ENCODE results near the gene GLIS1. TPM values are rescaled to one million over a fixed set of nuclear protein-coding genes. Genes with fewer than 3 reads are reported as not detected.
A peak's percentile ranks its signal among the peaks of the same experiment; 100 is the strongest.

Gene GLIS1
- total and polyA plus RNA-seq, 2 donors (not counting 3 experiments of a cell fraction or from before 2014, with no cell fraction given), result not detected

GRCh38 chr1:53683986-53684740, 54.8 kb downstream of the GLIS1 start:
- dilution Hi-C loops (cut with MboI; ENCODE audit: extremely low pct_ligation_motif_present, low sequenced_read_pairs), result no loop called here
- Histone ChIP-seq H3K27me3 (ENCODE audit: control insufficient read depth in 2 of 2, insufficient read depth in 2 of 2, low read length in 2 of 2) (peaks cover 30 to 45% of the 10 kb centered on the region in 2 experiments), H3K4me1 (ENCODE audit: control insufficient read depth, extremely low read depth, insufficient read depth, low read length) (no peaks in the 10 kb centered on the region), H3K9me1 (replicated peaks; ENCODE audit: control insufficient read depth, extremely low read depth, insufficient read depth, low read length) (no peaks in the 10 kb centered on the region), H3K79me2 (ENCODE audit: control insufficient read depth, insufficient read depth, low read length) (no peaks in the 10 kb centered on the region), H4K20me1 (replicated peaks; ENCODE audit: control insufficient read depth, extremely low read depth, insufficient read depth, low read length) (no peaks in the 10 kb centered on the region), H2AFZ (ENCODE audit: low read depth, low read length) (no peak overlapping the region), H3K36me3 (ENCODE audit: control insufficient read depth in 2 of 2, extremely low read depth in 1 of 2, insufficient read depth in 2 of 2, low read length in 2 of 2) (no peaks in the 10 kb centered on the region), H3K9ac (replicated peaks; ENCODE audit: extremely low read depth, insufficient read depth, low read length) (no peak overlapping the region), H3K4me2 (ENCODE audit: insufficient read depth, low read length) (no peak overlapping the region), H3K27ac (ENCODE audit: insufficient read depth, low read depth, low read length) (no peak overlapping the region), H3K9me3 (replicated peaks; ENCODE audit: control insufficient read depth, insufficient read depth, low read length) (no peaks in the 10 kb centered on the region), H3K4me3 (replicated peaks in 1 of 3; ENCODE audit: insufficient read depth in 1 of 3, low read depth in 1 of 3, low read length in 3 of 3) (no peak overlapping the region)
- TF ChIP-seq, protein P1, sequence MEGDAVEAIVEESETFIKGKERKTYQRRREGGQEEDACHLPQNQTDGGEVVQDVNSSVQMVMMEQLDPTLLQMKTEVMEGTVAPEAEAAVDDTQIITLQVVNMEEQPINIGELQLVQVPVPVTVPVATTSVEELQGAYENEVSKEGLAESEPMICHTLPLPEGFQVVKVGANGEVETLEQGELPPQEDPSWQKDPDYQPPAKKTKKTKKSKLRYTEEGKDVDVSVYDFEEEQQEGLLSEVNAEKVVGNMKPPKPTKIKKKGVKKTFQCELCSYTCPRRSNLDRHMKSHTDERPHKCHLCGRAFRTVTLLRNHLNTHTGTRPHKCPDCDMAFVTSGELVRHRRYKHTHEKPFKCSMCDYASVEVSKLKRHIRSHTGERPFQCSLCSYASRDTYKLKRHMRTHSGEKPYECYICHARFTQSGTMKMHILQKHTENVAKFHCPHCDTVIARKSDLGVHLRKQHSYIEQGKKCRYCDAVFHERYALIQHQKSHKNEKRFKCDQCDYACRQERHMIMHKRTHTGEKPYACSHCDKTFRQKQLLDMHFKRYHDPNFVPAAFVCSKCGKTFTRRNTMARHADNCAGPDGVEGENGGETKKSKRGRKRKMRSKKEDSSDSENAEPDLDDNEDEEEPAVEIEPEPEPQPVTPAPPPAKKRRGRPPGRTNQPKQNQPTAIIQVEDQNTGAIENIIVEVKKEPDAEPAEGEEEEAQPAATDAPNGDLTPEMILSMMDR (IDR thresholded peaks at IDR 0.05; ENCODE audit: extremely low read depth in 1 of 2, insufficient read depth in 1 of 2, low read depth in 1 of 2, low read length in 2 of 2), result peak in 1 of 2 donors; percentile 9
- no peak for TF ChIP-seq MYC (IDR thresholded peaks at IDR 0.05; ENCODE audit: low read depth, low read length)
- no peak for FAIRE-seq
- no peak for DNase-seq (ENCODE audit: low read depth, low spot score)
- CTCF ChIA-PET, result interaction anchor here (1.6 to 2.5 kb wide), 2 partner anchors 32 kb away, joined by 4 to 8 read pairs; no protein-coding TSS in a partner anchor
- no TSS peak for BruUV-seq (replicated peaks)
- intact Hi-C loops (cut with micrococcal nuclease), result no loop called here
- POLR2A ChIA-PET, result no interaction called here

- DNase-seq (ENCODE audit: low read depth, low spot score), result no peak
- Histone ChIP-seq H3K27ac (ENCODE audit: insufficient read depth, low read depth, low read length) (no peak overlapping the region), H3K9me3 (replicated peaks; ENCODE audit: control insufficient read depth, insufficient read depth, low read length) (no peaks in the 10 kb centered on the region), H3K4me3 (replicated peaks in 1 of 3; ENCODE audit: insufficient read depth in 1 of 3, low read depth in 1 of 3, low read length in 3 of 3) (no peak overlapping the region), H3K9ac (replicated peaks; ENCODE audit: extremely low read depth, insufficient read depth, low read length) (no peak overlapping the region), H3K9me1 (replicated peaks; ENCODE audit: control insufficient read depth, extremely low read depth, insufficient read depth, low read length) (no peaks in the 10 kb centered on the region), H3K4me2 (ENCODE audit: insufficient read depth, low read length) (no peak overlapping the region), H3K36me3 (ENCODE audit: control insufficient read depth in 2 of 2, extremely low read depth in 1 of 2, insufficient read depth in 2 of 2, low read length in 2 of 2) (no peaks in the 10 kb centered on the region), H2AFZ (ENCODE audit: low read depth, low read length) (no peak overlapping the region), H3K79me2 (ENCODE audit: control insufficient read depth, insufficient read depth, low read length) (no peaks in the 10 kb centered on the region), H4K20me1 (replicated peaks; ENCODE audit: control insufficient read depth, extremely low read depth, insufficient read depth, low read length) (no peaks in the 10 kb centered on the region), H3K27me3 (ENCODE audit: control insufficient read depth in 2 of 2, insufficient read depth in 2 of 2, low read length in 2 of 2) (peaks cover 30 to 45% of the 10 kb centered on the region in 2 experiments), H3K4me1 (ENCODE audit: control insufficient read depth, extremely low read depth, insufficient read depth, low read length) (no peaks in the 10 kb centered on the region)
- intact Hi-C loops (cut with micrococcal nuclease), result no loop called here
- dilution Hi-C loops (cut with MboI; ENCODE audit: extremely low pct_ligation_motif_present, low sequenced_read_pairs), result no loop called here
- ChIA-PET CTCF (interaction anchor here (1.3 to 2.5 kb wide), 2 partner anchors 33 to 197 kb away, joined by 8 read pairs; no protein-coding TSS in a partner anchor), POLR2A (no interaction called here)
- BruUV-seq (replicated peaks), result no TSS peak
- TF ChIP-seq JUN (IDR thresholded peaks at IDR 0.05; ENCODE audit: borderline replicate concordance, insufficient read depth, insufficient read length, low read depth), result no peak
- no peak for TF ChIP-seq MAX (IDR thresholded peaks at IDR 0.05; ENCODE audit: insufficient read depth, insufficient read length)
- TF ChIP-seq, protein P1 (IDR thresholded peaks at IDR 0.05; ENCODE audit: extremely low read depth in 1 of 2, insufficient read depth in 1 of 2, low read depth in 1 of 2, low read length in 2 of 2), result no peak
- TF ChIP-seq MYC (IDR thresholded peaks at IDR 0.05; ENCODE audit: low read depth, low read length), result no peak
- TF ChIP-seq EZH2 (IDR thresholded peaks at IDR 0.05; ENCODE audit: borderline replicate concordance, low read depth, low read length, severe bottlenecking), result no peak
- no peak for TF ChIP-seq FOS (IDR thresholded peaks at IDR 0.05; ENCODE audit: borderline replicate concordance, insufficient read depth, low read length)
- TF ChIP-seq POLR2AphosphoS5 (IDR thresholded peaks at IDR 0.05; ENCODE audit: insufficient read depth, low read depth, low read length), result no peak
- no peak for TF ChIP-seq GATA2 (IDR thresholded peaks at IDR 0.05; ENCODE audit: insufficient read depth, insufficient read length, low read depth, low read length)
- no peak for FAIRE-seq
Measured at GRCh38 chr1:53682881-53683280, 56.1 kb downstream of the GLIS1 start.
